ENCODE data around the gene POSTN. TPM values are rescaled to one million over a fixed set of nuclear protein-coding genes. Genes with fewer than 3 reads are reported as not detected.

POSTN gene
- total RNA-seq, 1 donor, result 1,081 TPM

GRCh38 chr13:37641391-37641790 is 42.8 kb upstream of the POSTN start:
- Histone ChIP-seq H3K4me3 (ENCODE audit: insufficient read depth, low read length) (no peak overlapping the region), H2AFZ (ENCODE audit: low read length) (no peak overlapping the region), H3K4me1 (ENCODE audit: insufficient read depth, low read length) (peaks cover 13% of the 10 kb centered on the region), H3K4me2 (ENCODE audit: insufficient read depth, low read length) (no peak overlapping the region), H3K9me3 (ENCODE audit: low read depth, low read length) (no peaks in the 10 kb centered on the region), H3K27ac (ENCODE audit: low read depth, low read length) (peak overlapping the region; percentile 63), H3K27me3 (ENCODE audit: insufficient read depth, low read length) (no peaks in the 10 kb centered on the region), H3K36me3 (ENCODE audit: insufficient read depth, low read length) (peaks cover 25% of the 10 kb centered on the region), H3K79me2 (ENCODE audit: insufficient read depth, low read length) (no peaks in the 10 kb centered on the region), H4K20me1 (ENCODE audit: insufficient read depth, low read length) (no peaks in the 10 kb centered on the region)
- TF ChIP-seq CTCF (IDR thresholded peaks at IDR 0.05; ENCODE audit: extremely low read depth, low read depth, low read length), result no peak
- DNase-seq (ENCODE audit: insufficient read length, low spot score, missing footprints), result no peak

GRCh38 chr13:37640499-37640898 is 41.9 kb upstream of the POSTN start:
- peak; percentile 52 for DNase-seq (ENCODE audit: insufficient read length, low spot score, missing footprints)
- H2AFZ ChIP-seq (ENCODE audit: low read length), result no peak overlapping the region
- H3K4me1 ChIP-seq (ENCODE audit: insufficient read depth, low read length), result peaks cover 13% of the 10 kb centered on the region
- H3K79me2 ChIP-seq (ENCODE audit: insufficient read depth, low read length), result no peaks in the 10 kb centered on the region
- H3K36me3 ChIP-seq (ENCODE audit: insufficient read depth, low read length), result peaks cover 32% of the 10 kb centered on the region
- TF ChIP-seq CTCF (IDR thresholded peaks at IDR 0.05; ENCODE audit: extremely low read depth, low read depth, low read length), result peak; percentile 74
- H3K4me2 ChIP-seq (ENCODE audit: insufficient read depth, low read length), result no peak overlapping the region
- H3K9me3 ChIP-seq (ENCODE audit: low read depth, low read length), result no peaks in the 10 kb centered on the region
- H3K27ac ChIP-seq (ENCODE audit: low read depth, low read length), result peak overlapping the region; percentile 63
- H3K4me3 ChIP-seq (ENCODE audit: insufficient read depth, low read length), result no peak overlapping the region
- H4K20me1 ChIP-seq (ENCODE audit: insufficient read depth, low read length), result no peaks in the 10 kb centered on the region
- H3K27me3 ChIP-seq (ENCODE audit: insufficient read depth, low read length), result no peaks in the 10 kb centered on the region

GRCh38 chr13:37636701-37637100 is 38.1 kb upstream of the POSTN start:
- Histone ChIP-seq H3K4me2 (ENCODE audit: insufficient read depth, low read length) (no peak overlapping the region), H4K20me1 (ENCODE audit: insufficient read depth, low read length) (no peaks in the 10 kb centered on the region)

GRCh38 chr13:37632294-37632693 is 33.7 kb upstream of the POSTN start:
- Histone ChIP-seq H4K20me1 (ENCODE audit: insufficient read depth, low read length) (no peaks in the 10 kb centered on the region), H3K27me3 (ENCODE audit: insufficient read depth, low read length) (no peaks in the 10 kb centered on the region)

More at GRCh38 chr13:37636701-37637100, 38.1 kb upstream of the POSTN start:
- TF ChIP-seq CTCF (IDR thresholded peaks at IDR 0.05; ENCODE audit: extremely low read depth, low read depth, low read length), result no peak
- H3K27ac ChIP-seq (ENCODE audit: low read depth, low read length), result no peak overlapping the region
- H3K36me3 ChIP-seq (ENCODE audit: insufficient read depth, low read length), result peaks cover 35% of the 10 kb centered on the region
- DNase-seq (ENCODE audit: insufficient read length, low spot score, missing footprints), result no peak
- H3K79me2 ChIP-seq (ENCODE audit: insufficient read depth, low read length), result no peaks in the 10 kb centered on the region
- H2AFZ ChIP-seq (ENCODE audit: low read length), result no peak overlapping the region
- H3K9me3 ChIP-seq (ENCODE audit: low read depth, low read length), result no peaks in the 10 kb centered on the region
- H3K4me1 ChIP-seq (ENCODE audit: insufficient read depth, low read length), result peaks cover 10% of the 10 kb centered on the region
- no peak overlapping the region for H3K4me3 ChIP-seq (ENCODE audit: insufficient read depth, low read length)
- H3K27me3 ChIP-seq (ENCODE audit: insufficient read depth, low read length), result no peaks in the 10 kb centered on the region

More at GRCh38 chr13:37632294-37632693, 33.7 kb upstream of the POSTN start:
- H2AFZ ChIP-seq (ENCODE audit: low read length), result no peak overlapping the region
- DNase-seq (ENCODE audit: insufficient read length, low spot score, missing footprints), result no peak
- H3K36me3 ChIP-seq (ENCODE audit: insufficient read depth, low read length), result peaks cover 28% of the 10 kb centered on the region
- H3K79me2 ChIP-seq (ENCODE audit: insufficient read depth, low read length), result no peaks in the 10 kb centered on the region
- TF ChIP-seq CTCF (IDR thresholded peaks at IDR 0.05; ENCODE audit: extremely low read depth, low read depth, low read length), result no peak
- H3K4me3 ChIP-seq (ENCODE audit: insufficient read depth, low read length), result no peak overlapping the region
- H3K4me1 ChIP-seq (ENCODE audit: insufficient read depth, low read length), result no peaks in the 10 kb centered on the region
- H3K9me3 ChIP-seq (ENCODE audit: low read depth, low read length), result no peaks in the 10 kb centered on the region
- H3K4me2 ChIP-seq (ENCODE audit: insufficient read depth, low read length), result no peak overlapping the region
- no peak overlapping the region for H3K27ac ChIP-seq (ENCODE audit: low read depth, low read length)
